Measurements from ENCODE around the gene PIK3C3.

Gene PIK3C3

GRCh38 chr18:42029092-42029491, 74.1 kb downstream of the PIK3C3 start:
- TF ChIP-seq CTCF (IDR thresholded peaks at IDR 0.05; ENCODE audit: poor library complexity, severe bottlenecking): no peak
- no peak for ATAC-seq (ENCODE audit: low read depth)

GRCh38 chr18:42030586-42031182, 75.7 kb downstream of the PIK3C3 start:
- no peaks in the 10 kb centered on the region for H3K9me3 ChIP-seq (ENCODE audit: severe bottlenecking)
- no peak for DNase-seq (ENCODE audit: low spot score)
- H3K36me3 ChIP-seq (ENCODE audit: low read depth): peaks cover 73% of the 10 kb centered on the region
- no peak overlapping the region for H3K4me3 ChIP-seq (ENCODE audit: severe bottlenecking)
- ATAC-seq (ENCODE audit: low read depth): peak; percentile 72; the same call in 1 of the 3 replicates
- no peaks in the 10 kb centered on the region for H3K4me1 ChIP-seq (ENCODE audit: insufficient read depth, poor library complexity, severe bottlenecking)
- TF ChIP-seq CTCF (IDR thresholded peaks at IDR 0.05; ENCODE audit: poor library complexity, severe bottlenecking): peak; percentile 67
- no peaks in the 10 kb centered on the region for H3K27me3 ChIP-seq (ENCODE audit: insufficient read depth, poor library complexity, severe bottlenecking)
- no peak overlapping the region for H3K27ac ChIP-seq (ENCODE audit: poor library complexity, severe bottlenecking)

More at GRCh38 chr18:42029092-42029491, 74.1 kb downstream of the PIK3C3 start:
- Histone ChIP-seq H3K9me3 (ENCODE audit: severe bottlenecking) (no peaks in the 10 kb centered on the region), H3K4me1 (ENCODE audit: insufficient read depth, poor library complexity, severe bottlenecking) (no peaks in the 10 kb centered on the region), H3K27me3 (ENCODE audit: insufficient read depth, poor library complexity, severe bottlenecking) (no peaks in the 10 kb centered on the region), H3K27ac (ENCODE audit: poor library complexity, severe bottlenecking) (no peak overlapping the region), H3K36me3 (ENCODE audit: low read depth) (peaks cover 59% of the 10 kb centered on the region), H3K4me3 (ENCODE audit: severe bottlenecking) (no peak overlapping the region)
- DNase-seq (ENCODE audit: low spot score): no peak

GRCh38 chr18:42032447-42032846, 77.4 kb downstream of the PIK3C3 start:
- DNase-seq (ENCODE audit: low spot score) (no peak), ATAC-seq (ENCODE audit: low read depth) (no peak)
- Histone ChIP-seq H3K9me3 (ENCODE audit: severe bottlenecking) (no peaks in the 10 kb centered on the region), H3K36me3 (ENCODE audit: low read depth) (peaks cover 77% of the 10 kb centered on the region), H3K4me3 (ENCODE audit: severe bottlenecking) (no peak overlapping the region), H3K27ac (ENCODE audit: poor library complexity, severe bottlenecking) (no peak overlapping the region), H3K4me1 (ENCODE audit: insufficient read depth, poor library complexity, severe bottlenecking) (no peaks in the 10 kb centered on the region), H3K27me3 (ENCODE audit: insufficient read depth, poor library complexity, severe bottlenecking) (no peaks in the 10 kb centered on the region)
- no peak for TF ChIP-seq CTCF (IDR thresholded peaks at IDR 0.05; ENCODE audit: poor library complexity, severe bottlenecking)

GRCh38 chr18:42033137-42033810, 78.2 kb downstream of the PIK3C3 start:
- ATAC-seq (ENCODE audit: low read depth): no peak
- Histone ChIP-seq H3K36me3 (ENCODE audit: low read depth) (peaks cover 78% of the 10 kb centered on the region), H3K27ac (ENCODE audit: poor library complexity, severe bottlenecking) (no peak overlapping the region), H3K4me1 (ENCODE audit: insufficient read depth, poor library complexity, severe bottlenecking) (no peaks in the 10 kb centered on the region), H3K9me3 (ENCODE audit: severe bottlenecking) (no peaks in the 10 kb centered on the region), H3K27me3 (ENCODE audit: insufficient read depth, poor library complexity, severe bottlenecking) (no peaks in the 10 kb centered on the region), H3K4me3 (ENCODE audit: severe bottlenecking) (no peak overlapping the region)
- TF ChIP-seq CTCF (IDR thresholded peaks at IDR 0.05; ENCODE audit: poor library complexity, severe bottlenecking): no peak
- no peak for DNase-seq (ENCODE audit: low spot score)

- DNase-seq (ENCODE audit: low spot score): no peak
- H3K36me3 ChIP-seq (ENCODE audit: low read depth): peaks cover 66% of the 10 kb centered on the region
These were observed 83.9 kb downstream of the PIK3C3 start for GRCh38 chr18:42038936-42039335.

More at GRCh38 chr18:42038936-42039335, 83.9 kb downstream of the PIK3C3 start:
- H3K27me3 ChIP-seq (ENCODE audit: insufficient read depth, poor library complexity, severe bottlenecking): no peaks in the 10 kb centered on the region
- H3K27ac ChIP-seq (ENCODE audit: poor library complexity, severe bottlenecking): no peak overlapping the region
- no peak overlapping the region for H3K4me3 ChIP-seq (ENCODE audit: severe bottlenecking)
- no peak for TF ChIP-seq CTCF (IDR thresholded peaks at IDR 0.05; ENCODE audit: poor library complexity, severe bottlenecking)
- H3K9me3 ChIP-seq (ENCODE audit: severe bottlenecking): no peaks in the 10 kb centered on the region
- no peaks in the 10 kb centered on the region for H3K4me1 ChIP-seq (ENCODE audit: insufficient read depth, poor library complexity, severe bottlenecking)
- ATAC-seq (ENCODE audit: low read depth): peak; percentile 52; the same call in 1 of the 3 replicates

All from RWPE2 (cell line).